CD4-positive, alpha-beta T cell treated with Interleukin-1 beta for 1 hour (primary cell): ENCODE data around the gene SUSD4.

Experiments
- DNase-seq, 2 donors: peaks; one replicate each; pipeline ENCODE4 v3.0.0-alpha.2; 2020 to 2022

SUSD4 gene

DNA sequence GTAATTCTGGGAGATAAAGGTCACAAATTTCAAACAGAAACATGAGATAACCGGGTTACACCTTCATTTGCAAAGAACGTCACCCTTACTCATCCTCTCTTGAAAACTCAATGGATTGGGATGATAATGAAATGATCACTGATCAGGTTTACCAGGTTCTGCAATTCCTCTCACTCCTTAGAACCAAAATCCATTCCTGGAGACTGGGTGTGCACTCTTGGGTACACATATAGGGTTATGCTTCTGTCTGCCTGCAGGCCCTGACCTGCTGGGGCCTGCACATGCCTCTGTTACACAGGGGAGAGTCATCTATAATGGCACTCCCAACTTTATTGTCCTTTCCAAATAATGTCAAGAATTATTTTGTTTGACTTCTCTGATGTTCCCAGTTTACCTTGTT is 8.3 kb downstream of the SUSD4 start:
- no peak for DNase-seq

DNA sequence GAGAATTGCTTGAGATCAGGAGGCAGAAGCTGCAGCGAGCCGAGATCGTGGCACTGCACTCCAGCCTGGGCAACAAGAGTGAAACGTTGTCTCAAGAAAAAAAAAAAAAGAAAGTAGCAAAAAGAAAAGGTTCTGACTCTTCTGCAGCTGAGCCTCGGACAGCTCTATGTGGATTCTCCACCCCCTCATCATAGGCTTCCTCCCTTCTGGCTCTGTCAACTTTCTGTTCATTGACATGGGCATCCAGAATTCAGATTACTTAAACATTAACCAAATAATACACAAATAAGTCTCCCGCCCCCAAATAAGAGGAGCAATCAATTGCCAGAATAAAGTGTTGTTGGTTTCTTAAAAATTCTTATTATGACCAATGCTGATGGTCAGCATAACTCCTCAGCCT is 10.0 kb downstream of the SUSD4 start:
- DNase-seq, result no peak

DNA sequence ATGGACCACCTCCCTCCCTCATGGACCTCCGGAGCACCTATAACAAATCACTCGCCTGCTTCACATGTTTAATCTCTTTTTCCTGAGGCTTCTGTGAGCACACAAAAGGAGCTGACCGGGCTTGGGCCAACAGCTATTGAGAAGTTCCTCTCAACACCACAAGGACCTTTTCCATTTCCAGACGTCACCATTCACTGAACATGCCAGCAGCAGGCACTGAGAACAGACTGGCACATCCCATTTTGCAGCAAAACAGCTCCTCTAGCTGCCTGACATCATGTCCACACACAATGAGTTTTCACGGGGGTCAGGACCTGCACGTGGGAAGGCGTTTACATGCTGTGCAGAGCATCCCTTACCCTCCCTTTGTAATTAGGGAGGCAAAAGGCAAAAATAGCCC is 11.0 kb downstream of the SUSD4 start:
- no peak for DNase-seq

DNA sequence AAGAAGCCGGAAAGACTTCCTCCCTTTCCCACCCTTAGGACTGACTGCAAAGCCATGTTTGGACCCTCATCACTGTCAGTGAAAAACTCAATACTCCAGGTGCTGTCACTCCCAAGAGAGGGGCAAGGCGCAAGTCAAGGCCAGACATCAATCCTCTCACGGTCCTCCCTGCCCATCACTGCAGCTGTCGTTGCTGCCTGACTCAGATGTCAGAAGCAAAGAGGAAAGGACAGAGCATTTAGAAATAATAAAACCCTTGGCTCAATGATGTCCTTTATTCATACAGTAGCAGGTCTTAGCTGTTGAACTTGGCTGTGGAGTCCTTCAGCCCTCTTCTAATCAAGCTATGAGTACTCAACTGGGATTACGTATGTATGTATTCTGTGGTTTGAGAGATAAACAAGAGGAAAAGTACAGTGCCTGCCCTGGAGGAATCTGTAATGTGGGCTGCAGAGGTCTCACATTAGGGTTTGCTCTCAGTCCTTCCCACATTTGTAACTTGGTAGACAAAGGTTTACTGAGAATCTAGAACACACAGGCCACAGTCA is 13.5 kb downstream of the SUSD4 start:
- DNase-seq, result no peak

DNA sequence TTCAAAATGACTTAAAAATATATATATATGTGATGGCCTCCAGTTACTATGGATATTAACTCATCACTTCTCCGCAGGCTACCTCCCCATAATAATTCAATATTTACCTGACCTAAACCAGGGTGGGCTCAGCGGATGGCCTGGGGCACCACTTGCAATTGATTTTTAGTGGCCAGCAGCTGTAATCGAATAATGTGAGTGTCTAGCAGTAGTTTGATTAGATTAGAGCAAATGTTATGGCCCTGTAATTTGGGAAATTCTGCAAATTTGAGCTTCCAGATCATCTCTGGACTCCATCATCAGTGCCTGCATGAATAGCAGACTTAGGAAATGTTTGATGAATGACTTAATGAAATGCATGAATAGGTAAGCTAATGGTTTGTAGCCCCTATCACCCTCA is 14.7 kb downstream of the SUSD4 start:
- no peak for DNase-seq

DNA sequence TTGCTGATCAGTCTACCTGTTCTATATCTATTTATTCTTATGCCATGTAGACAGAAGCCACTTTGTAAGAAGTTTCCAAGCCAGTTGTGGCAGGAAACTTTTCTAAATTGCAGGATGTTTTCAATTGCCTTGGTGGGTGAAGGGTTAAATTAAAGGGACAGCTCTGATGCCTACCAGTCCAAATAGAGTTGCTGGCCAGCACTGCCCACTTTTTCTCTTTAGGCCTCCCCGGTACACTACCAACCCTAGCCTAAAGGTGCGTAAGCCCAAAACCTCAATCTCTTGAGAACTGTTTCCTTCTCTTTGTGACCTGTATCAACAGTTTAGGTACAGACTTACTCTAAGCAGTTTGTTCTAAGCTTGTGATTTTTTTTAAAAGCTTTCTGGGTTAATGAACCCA is 15.5 kb downstream of the SUSD4 start:
- DNase-seq, result no peak

DNA sequence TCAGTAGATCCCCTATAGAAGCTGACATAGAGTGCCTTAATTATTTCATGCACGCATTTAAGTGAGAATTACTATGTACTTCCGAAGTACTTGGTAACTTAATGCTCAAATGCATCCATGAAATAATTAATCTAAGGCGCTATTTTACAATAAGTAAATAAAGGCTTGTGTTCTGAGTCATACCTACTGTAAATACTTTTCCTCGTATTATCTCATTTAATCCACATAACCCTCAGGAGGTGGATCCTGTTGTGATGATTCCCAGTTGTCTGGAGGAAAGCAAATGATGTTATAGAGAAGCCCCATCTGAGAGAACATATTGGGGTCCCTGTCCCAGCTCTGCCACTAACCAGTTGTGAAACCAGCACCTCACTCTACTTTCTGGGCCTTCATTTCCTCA is 16.4 kb downstream of the SUSD4 start:
- no peak for DNase-seq

DNA sequence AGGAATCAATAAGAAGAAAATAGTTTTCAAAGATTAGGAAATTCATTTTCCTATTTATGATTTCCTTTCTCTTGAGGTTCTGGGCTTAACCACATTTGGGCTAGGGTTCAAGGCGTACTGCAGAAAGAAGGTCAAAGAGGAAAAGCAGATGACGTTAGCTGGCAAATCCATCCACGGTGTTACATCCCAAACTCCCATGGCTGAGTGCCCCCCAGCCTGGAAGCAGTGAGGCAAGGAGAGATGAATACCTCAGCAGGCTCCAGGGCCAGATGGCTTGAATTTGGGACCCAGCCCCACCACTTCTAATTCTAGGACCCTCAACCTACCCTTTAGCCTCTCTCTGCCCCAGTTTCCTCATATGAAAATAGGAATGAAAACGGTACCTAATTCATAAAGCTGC is 17.7 kb downstream of the SUSD4 start:
- DNase-seq, result no peak

DNA sequence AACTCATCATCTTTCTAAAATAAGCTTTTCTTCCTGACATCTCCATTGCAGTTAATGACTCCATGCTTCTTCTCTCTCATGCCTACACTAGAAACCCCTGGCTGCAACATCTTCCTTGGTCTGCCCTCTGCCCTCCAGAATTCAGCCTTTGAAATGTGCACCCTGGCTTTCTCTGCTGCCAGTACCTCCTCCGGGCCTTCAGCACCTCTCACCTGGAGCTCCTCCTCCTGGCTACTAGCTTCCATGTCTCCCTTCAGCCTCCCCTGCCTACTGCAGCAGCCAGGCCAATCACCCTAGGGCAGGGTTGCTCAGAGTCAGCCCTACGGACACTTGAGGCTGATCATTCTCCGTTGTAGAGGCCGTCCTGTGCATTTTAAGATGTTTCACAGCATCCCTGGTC is 18.3 kb downstream of the SUSD4 start:
- DNase-seq, result no peak

DNA sequence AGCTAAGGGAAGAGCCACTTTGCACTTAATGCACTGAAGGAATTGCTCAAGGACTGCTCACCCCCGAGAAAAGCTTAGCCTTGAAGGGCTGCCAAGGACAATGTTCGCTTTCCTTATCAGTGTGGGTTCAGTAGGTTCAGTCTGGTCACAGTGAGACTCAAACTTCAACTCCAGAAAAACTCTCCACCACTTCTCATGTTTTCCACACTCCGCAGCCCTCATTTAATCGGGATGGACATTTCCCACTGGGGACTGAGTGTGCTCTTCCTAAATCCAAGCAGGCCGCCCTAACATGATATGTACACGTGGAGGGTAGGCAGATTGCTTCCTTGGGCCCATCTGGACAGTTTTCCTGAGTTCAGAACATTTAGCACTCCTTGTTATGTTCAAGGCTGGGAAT is 19.5 kb downstream of the SUSD4 start:
- no peak for DNase-seq

DNA sequence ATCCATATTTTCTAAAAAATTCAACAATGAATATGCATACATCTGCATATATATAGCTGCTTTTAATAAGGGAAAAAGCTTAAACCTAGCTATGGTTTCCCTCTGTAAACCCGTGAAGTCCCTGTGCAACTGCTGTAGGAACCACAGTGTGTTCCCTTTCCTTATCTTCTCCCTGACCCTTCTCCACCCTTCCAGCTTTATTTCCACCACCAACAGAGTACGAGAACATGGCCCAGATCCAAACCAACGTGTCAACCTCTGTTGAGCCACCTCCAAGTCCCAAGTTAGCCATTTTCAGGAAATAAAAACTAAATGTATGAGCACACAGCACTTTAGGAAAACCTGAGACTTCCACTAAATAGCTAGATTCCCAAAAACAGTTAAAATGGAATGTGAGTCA is 20.3 kb downstream of the SUSD4 start:
- no peak for DNase-seq

DNA sequence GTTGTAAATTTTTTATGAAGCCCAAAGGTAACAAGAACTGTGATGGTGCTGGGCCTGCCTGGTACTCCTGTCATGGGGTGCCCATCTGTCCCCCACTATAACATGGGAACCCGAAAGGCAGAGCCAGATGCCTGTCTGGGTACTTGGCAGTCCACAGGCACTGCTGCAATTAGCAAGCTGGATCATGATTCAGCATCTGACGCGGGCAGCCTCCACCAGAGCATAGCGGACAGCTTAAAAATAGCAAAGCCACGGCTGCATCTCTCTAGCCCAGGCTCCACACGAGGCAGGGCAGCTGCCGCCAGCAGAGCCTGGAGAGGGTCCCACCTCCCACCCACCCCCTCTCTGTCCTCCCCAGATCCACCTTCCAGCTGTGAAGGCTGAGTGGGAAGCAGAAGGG is 22.9 kb downstream of the SUSD4 start:
- DNase-seq, result no peak

DNA sequence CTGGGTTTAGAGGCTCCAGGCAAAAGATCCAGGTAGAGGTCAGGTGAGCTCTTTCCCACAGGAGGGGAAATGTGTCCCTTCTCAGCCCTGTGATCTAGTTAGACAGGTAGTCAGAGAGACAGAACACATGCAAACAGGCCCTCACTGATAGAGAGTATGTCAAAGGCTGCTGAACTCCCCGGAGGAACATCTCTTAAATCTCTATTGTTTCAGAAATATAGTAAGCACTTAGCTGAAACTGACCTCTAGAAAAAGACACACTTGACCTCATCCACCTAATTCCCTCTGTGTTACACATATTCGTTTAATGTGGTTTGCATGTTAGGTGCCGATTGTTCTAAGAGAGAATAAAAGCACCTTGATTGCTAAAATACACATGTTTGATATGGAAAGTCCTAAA is 23.3 kb downstream of the SUSD4 start:
- no peak for DNase-seq

DNA sequence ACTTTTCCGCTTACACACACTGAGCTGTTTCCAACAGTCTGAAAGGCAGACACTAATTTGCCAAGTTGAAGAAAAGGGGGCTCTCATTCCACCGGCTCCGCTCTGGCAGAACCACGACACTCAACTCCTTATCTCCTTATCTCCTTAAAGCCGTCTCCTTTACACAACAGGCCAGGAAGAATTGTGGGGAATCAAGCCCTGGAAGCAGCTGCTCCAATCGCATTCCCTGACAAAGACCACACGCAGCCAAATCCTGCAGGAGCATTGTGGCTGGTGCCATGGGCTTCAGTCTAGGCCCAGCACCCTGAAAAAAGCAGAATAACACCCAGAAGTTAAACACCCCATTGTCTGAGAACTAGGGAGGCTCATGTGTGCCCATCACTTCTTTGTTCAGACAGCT is 24.1 kb downstream of the SUSD4 start:
- DNase-seq, result no peak

DNA sequence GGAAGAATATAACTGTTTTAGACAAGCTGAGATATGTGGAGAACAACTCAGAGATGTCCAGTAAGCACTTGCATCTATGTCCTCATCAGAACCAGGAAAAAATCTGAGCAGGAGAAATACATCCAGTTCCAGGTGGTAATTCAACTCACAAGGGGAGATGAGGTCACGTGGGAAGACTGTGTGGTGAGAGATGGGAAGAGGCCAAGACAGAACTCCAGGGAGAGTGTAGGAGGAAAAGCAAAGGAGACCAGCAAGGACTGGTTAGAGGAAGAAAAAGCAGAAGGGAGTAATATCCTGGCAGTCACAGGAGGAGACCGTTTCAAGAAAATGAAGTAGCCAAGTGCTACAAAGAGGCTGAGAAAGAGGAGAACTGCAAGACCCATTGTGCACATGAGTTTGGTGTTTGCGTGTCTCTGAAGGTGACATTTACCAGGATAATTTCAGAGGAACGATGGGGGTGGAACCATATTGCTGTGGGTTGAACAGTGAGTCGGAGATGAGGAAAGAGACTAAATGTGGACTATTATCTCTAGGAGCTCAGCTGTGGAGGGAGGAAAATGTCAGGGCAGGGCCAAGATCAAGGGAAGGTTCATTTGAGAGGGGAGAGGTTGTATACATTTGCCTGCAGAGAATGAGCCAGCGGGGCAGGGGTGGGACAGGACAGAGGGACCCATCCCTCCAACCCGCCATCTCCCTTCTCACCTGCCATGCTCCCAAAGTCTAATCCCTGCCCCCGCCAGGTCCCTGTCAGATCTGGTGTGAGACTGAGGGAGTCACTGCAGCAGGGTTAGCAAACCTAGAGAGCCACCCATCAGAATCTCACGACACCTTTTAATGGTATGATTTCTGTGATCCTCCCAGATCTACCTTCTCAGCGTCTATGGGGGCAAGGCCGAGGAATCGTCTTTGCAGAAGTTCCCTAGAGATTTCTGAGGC is 24.9 kb downstream of the SUSD4 start:
- DNase-seq, result no peak

DNA sequence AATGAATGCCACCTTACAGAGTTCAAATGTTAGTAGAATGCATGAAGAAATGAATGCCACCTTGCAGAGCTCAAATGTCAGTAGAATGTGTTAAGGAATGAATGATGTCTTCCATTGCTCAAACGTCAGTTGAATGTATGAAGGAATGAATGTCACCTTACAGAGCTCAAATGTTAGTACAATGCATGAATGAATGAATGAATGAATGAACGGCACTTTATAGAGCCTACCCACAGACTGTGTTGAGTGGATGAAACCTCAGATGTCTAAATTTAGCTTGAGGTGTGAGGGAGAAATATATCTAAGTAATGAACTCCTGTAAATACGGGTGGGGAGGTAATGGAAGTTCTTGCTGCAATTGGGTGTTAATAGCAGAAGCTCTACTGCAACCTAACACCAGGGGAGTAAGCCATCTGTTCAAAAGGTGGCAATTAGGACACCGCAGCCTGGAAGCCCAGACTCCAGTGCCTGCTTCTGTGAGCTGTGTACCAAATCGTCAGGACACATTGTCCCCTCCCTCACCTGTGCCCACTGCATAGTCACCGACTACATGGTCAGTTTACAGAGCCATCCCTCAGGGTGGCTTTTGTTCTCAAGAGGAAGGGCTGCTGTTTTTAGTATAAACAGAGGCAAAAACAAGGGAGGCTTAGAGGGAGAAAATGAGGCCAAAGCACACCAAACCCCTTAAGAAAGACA is 26.7 kb downstream of the SUSD4 start:
- no peak for DNase-seq

DNA sequence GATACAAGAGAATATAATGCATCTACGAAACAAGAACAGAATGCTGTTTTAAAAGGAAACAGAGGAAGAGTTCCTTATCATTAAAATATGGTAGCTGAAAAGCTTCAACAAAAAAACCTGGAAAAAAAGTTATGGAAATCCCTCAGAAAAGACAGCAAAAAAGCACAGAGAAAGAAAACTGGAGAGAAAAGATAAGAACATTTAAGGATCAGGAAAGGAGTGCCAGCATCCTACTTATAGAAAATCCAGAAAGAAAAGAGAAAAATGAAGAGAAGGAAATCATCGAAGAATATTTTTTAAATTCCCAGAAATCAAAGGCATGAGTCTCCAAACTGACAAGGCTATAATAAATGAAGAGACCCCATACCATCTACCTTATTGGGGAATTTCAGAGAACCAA is 29.8 kb downstream of the SUSD4 start:
- DNase-seq, result no peak

DNA sequence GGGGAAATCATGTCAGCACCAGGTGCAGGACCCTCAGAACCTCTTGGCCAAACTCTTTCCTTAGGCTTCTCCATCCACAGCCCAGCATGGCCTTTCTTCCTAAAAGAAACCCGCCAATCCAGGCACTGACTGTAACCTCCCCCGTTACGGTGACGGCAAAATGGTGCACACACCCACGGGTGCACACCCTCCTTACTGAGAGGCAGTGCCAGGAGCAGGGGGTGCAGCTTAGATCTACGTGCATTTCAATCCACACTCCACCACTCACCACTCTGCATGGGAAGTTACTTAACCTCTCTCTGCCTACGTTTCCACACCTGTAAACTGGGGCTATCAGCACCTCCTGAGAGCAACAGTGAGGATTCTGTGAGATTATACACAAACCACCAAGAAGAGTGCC is 31.0 kb downstream of the SUSD4 start:
- DNase-seq, result no peak

DNA sequence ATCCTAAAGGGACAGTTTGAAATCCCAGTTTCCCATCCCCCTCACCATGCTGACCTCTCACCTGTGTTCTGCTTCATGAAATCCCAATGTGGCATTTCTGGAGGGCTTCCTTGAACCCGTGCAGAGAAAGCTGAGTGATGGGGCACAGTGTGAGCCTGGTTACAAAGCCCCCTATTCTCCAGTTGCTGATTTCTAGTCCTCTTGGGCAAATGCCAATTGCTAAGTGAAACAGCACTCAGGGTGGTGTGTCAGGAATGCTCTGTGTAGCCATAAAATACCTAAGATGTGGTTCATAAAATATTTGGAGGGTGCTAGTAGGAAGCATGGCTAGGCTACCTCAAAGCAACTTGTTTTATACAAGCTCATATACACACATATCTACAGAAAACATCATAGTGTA is 32.0 kb downstream of the SUSD4 start:
- no peak for DNase-seq

DNA sequence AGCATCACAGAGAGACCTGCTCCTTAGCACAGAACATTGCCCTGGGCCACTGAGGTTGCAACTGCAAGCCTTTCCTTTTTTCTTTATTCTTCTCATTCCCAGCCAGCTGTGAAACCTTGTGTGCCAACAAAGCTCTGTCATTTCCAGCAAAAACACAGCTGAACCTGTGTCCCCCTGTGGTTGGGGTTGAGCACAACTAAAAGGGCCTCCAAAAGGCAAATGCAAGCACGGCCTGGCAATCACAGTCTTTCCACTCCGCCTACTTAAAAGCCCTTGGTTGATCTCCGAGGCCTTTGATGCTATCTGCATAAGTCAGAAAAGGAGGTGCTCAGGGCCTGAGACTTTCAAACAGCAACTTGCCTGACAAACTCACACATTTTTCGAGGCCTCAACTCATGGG is 32.7 kb downstream of the SUSD4 start:
- no peak for DNase-seq

DNA sequence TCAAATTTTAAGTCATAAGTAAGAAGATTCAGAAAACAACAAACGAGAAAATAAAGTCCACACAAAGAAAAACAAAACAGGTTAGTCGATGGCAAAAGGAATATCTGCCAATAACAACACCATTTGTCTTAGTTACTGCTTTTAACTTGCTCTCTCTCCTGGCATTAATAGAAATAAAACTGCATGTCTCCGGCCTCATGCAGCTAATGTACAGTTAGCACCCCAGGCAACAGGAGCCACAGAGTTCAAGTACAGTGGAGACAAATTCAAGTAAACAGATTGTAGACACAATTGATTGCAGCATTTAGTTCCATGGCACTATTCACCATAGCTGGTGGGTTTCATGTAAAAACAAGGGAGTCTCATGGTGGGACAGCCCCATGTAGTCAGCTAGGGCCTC is 33.5 kb downstream of the SUSD4 start:
- no peak for DNase-seq

DNA sequence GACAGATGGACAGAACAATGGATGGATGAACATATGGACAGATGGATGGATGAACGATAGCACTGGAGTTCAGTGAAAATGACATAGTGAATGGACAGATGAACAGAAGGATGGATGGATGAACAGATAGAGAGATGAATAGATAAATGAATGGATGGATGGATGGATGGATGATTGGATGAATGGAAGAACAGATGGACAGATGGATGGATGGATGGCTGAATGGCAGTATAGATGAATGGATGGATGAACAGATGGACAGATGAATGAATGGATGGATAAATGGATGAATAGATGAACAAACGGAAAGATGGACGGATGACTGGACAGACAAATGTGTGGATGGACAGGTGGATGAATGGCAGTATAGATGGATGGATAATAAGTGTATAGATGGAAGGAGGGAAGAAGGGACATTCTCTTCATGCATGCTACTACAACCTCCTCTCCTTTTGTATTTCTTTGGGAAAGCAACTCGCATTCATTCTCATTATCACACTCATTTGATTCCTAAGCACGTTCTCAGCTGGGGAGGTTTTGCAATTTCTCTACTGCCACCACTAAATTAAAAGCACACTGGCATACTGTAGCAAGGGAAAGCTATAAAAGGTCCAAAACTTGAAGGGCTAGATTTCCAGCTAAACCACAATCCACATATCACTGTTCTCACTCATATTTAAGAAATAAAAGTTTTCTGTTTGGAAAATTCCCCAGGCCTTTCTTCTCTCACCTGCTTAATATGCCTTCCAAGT is 34.1 kb downstream of the SUSD4 start:
- DNase-seq, result no peak

DNA sequence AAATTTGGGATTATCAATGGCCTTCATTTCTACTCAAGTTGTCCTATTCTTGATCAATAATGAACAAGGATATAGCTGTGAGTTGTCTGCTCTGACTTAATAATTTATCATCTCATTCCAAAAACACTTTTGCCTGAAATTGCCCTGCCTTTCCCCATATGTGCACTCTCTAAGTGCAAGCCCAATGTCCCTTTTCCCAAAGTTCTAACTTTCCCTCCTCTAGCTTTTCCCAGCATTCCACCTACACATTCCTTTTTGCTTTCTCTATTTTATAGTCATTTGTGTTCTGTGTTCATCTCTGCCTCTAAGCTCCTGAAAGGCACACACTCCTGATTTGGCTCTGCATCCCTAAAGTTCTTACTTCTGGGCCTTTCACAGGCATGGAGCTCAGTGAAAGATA is 34.7 kb downstream of the SUSD4 start:
- DNase-seq, result no peak

DNA sequence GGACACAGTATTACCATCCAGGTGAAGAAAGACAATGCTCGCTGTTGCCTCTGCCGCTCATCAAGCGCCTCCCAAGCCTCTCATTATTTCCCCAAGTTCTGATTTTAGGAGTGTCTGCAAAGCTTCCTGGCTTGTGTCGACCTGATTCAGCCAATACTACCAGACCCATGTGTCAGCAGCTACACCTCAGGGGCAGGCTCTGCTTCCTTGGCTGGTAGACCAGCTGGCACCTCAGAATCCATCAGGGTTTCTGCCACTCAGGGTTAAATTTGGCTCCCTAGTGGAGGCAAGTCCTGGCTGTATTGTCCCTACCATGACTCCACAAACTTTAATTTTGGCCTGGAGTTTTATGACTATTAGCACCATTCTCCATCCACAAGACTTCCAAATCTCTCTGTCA is 35.4 kb downstream of the SUSD4 start:
- no peak for DNase-seq
